K562 (cell line): Measurements from ENCODE around the gene EMD. TPM values are rescaled to one million over a fixed set of nuclear protein-coding genes. Genes with fewer than 3 reads are reported as not detected.
A peak's percentile ranks its signal among the peaks of the same experiment; 100 is the strongest.

Experiments used
- ADNP ChIP-seq: fragments of 200-800 bp; sonication (Bioruptor generic); IDR thresholded peaks from 2 replicates; pipeline ENCODE4 v1.6.1; 2016; ENCODE audit warnings: missing genetic modification characterization, missing compliant biosample characterization
- ARNT ChIP-seq, 2 experiments: fragments of 450-650 bp; IDR thresholded peaks; 2 replicates each; pipeline ENCODE4 v1.6.1; 2016; ENCODE audit warnings: mild to moderate bottlenecking in 1 of 2
- CREB5 ChIP-seq: fragments of 250-450 bp; sonication (Bioruptor Pico); IDR thresholded peaks from 2 replicates; pipeline ENCODE4 v1.5.0; 2020; ENCODE audit warnings: mild to moderate bottlenecking
- GABPB1 ChIP-seq: sonication (generic); formaldehyde crosslinking; IDR thresholded peaks from 2 replicates; pipeline ENCODE4 v1.8.0; 2022; ENCODE audit warnings: mild to moderate bottlenecking, missing genetic modification reagents
- JUN ChIP-seq, 2 experiments: sonication (generic) in 1 of 2; formaldehyde crosslinking in 1 of 2; IDR thresholded peaks; 2 replicates each; pipeline versions ENCODE4 v1.6.1 to v1.8.0; 2012 to 2022; ENCODE audit warnings: borderline replicate concordance in 2 of 2, mild to moderate bottlenecking in 2 of 2, improper control_type of control experiment in 1 of 2, low read depth in 1 of 2, low read length in 1 of 2, missing genetic modification reagents in 1 of 2
- MAFK ChIP-seq: IDR thresholded peaks from 2 replicates; pipeline ENCODE4 v1.6.1; 2011; ENCODE audit warnings: low read length, improper control_type of control experiment
- MCM2 ChIP-seq: fragments of 450-650 bp; IDR thresholded peaks from 2 replicates; pipeline ENCODE4 v1.6.1; 2017; ENCODE audit warnings: low read depth, mild to moderate bottlenecking
- MTA2 ChIP-seq: fragments of 450-650 bp; IDR thresholded peaks from 2 replicates; pipeline ENCODE4 v1.6.1; 2016; ENCODE audit warnings: low read depth
- SIN3B ChIP-seq: fragments of 450-650 bp; IDR thresholded peaks from 2 replicates; pipeline ENCODE4 v1.6.1; 2017; ENCODE audit warnings: low read depth, mild to moderate bottlenecking, moderate library complexity
- SMARCE1 ChIP-seq: fragments of 450-650 bp; IDR thresholded peaks from 2 replicates; pipeline ENCODE4 v1.7.1; 2016; ENCODE audit warnings: mild to moderate bottlenecking
- ZKSCAN3 ChIP-seq: fragments of 250-450 bp; sonication (Bioruptor Pico); IDR thresholded peaks from 2 replicates; pipeline ENCODE4 v1.4.0; 2020
- ZNF408 ChIP-seq: fragments of 250-450 bp; sonication (Bioruptor Pico); IDR thresholded peaks from 2 replicates; pipeline ENCODE4 v1.4.0; 2020; ENCODE audit warnings: low read depth, mild to moderate bottlenecking, moderate library complexity
- polyA plus RNA-seq, 8 experiments: library from polyadenylated mRNA; depleted of rRNA in 4 of 8; stranded (reverse) in 5 of 8; unstranded in 3 of 8; fragments of >200 nt; fragmentation: Nextera tagmentation in 2 of 8; fragmentation: Illumina TruSeq in 1 of 8; extraction: Ambion mirVana in 2 of 8; extraction: Trizol in 1 of 8; gene quantifications; 2 replicates each; pipeline versions ENCODE4 v1.2.1 to v1.2.3, GENCODE V29; 2011 to 2014; ENCODE audit warnings: inconsistent platforms in 1 of 8, missing spikeins in 1 of 8
- total RNA-seq, 7 experiments: library from RNA; depleted of rRNA in 6 of 7; stranded (reverse); fragments of >200 nt in 6 of 7; fragmentation: Illumina TruSeq in 2 of 7; extraction: Trizol in 2 of 7; gene quantifications; 2 replicates each; pipeline versions ENCODE4 v1.2.1 to v1.2.3, GENCODE V29; 2011 to 2021; ENCODE audit warnings: low replicate concordance in 1 of 7
- TF ChIP-seq, protein P1 (sequence below): sonication (generic); formaldehyde crosslinking; IDR thresholded peaks from 2 replicates; pipeline ENCODE4 v1.8.0; 2023; ENCODE audit warnings: missing genetic modification reagents, mild to moderate bottlenecking, borderline replicate concordance
- TF ChIP-seq, protein P2 (sequence below): fragments of 450-650 bp; IDR thresholded peaks from 2 replicates; pipeline ENCODE4 v1.6.1; 2016; ENCODE audit warnings: borderline replicate concordance
- TF ChIP-seq, protein P3 (sequence below): fragments of 250-450 bp; sonication (Bioruptor Pico); IDR thresholded peaks from 2 replicates; pipeline ENCODE4 v1.8.0; 2021; ENCODE audit warnings: mild to moderate bottlenecking, moderate library complexity
- TF ChIP-seq, protein P4 (sequence below): sonication (generic); formaldehyde crosslinking; IDR thresholded peaks from 2 replicates; pipeline ENCODE4 v1.8.0; 2023; ENCODE audit warnings: mild to moderate bottlenecking, missing genetic modification reagents

Gene EMD
- total and polyA plus RNA-seq, 9 of the 15 experiments (the other 6 are each of a cell fraction or from before 2014, with no cell fraction given), result 2.3 to 206 (median 61.9) TPM

GRCh38 chrX:154409222-154409871 lies 30.3 kb downstream of the EMD start, which contains the start of gene DNASE1L1 (continued):
- TF ChIP-seq, protein P1, sequence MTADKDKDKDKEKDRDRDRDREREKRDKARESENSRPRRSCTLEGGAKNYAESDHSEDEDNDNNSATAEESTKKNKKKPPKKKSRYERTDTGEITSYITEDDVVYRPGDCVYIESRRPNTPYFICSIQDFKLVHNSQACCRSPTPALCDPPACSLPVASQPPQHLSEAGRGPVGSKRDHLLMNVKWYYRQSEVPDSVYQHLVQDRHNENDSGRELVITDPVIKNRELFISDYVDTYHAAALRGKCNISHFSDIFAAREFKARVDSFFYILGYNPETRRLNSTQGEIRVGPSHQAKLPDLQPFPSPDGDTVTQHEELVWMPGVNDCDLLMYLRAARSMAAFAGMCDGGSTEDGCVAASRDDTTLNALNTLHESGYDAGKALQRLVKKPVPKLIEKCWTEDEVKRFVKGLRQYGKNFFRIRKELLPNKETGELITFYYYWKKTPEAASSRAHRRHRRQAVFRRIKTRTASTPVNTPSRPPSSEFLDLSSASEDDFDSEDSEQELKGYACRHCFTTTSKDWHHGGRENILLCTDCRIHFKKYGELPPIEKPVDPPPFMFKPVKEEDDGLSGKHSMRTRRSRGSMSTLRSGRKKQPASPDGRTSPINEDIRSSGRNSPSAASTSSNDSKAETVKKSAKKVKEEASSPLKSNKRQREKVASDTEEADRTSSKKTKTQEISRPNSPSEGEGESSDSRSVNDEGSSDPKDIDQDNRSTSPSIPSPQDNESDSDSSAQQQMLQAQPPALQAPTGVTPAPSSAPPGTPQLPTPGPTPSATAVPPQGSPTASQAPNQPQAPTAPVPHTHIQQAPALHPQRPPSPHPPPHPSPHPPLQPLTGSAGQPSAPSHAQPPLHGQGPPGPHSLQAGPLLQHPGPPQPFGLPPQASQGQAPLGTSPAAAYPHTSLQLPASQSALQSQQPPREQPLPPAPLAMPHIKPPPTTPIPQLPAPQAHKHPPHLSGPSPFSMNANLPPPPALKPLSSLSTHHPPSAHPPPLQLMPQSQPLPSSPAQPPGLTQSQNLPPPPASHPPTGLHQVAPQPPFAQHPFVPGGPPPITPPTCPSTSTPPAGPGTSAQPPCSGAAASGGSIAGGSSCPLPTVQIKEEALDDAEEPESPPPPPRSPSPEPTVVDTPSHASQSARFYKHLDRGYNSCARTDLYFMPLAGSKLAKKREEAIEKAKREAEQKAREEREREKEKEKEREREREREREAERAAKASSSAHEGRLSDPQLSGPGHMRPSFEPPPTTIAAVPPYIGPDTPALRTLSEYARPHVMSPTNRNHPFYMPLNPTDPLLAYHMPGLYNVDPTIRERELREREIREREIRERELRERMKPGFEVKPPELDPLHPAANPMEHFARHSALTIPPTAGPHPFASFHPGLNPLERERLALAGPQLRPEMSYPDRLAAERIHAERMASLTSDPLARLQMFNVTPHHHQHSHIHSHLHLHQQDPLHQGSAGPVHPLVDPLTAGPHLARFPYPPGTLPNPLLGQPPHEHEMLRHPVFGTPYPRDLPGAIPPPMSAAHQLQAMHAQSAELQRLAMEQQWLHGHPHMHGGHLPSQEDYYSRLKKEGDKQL (CRISPR knock-in tag), result no peak
- no peak for TF ChIP-seq SIN3B
- TF ChIP-seq, protein P2, sequence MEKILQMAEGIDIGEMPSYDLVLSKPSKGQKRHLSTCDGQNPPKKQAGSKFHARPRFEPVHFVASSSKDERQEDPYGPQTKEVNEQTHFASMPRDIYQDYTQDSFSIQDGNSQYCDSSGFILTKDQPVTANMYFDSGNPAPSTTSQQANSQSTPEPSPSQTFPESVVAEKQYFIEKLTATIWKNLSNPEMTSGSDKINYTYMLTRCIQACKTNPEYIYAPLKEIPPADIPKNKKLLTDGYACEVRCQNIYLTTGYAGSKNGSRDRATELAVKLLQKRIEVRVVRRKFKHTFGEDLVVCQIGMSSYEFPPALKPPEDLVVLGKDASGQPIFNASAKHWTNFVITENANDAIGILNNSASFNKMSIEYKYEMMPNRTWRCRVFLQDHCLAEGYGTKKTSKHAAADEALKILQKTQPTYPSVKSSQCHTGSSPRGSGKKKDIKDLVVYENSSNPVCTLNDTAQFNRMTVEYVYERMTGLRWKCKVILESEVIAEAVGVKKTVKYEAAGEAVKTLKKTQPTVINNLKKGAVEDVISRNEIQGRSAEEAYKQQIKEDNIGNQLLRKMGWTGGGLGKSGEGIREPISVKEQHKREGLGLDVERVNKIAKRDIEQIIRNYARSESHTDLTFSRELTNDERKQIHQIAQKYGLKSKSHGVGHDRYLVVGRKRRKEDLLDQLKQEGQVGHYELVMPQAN, result no peak
- no peak for TF ChIP-seq MCM2
- no peak for TF ChIP-seq ARNT (IDR thresholded peaks at IDR 0.05)
- no peak for TF ChIP-seq CREB5 (CRISPR knock-in tag)
- TF ChIP-seq MAFK, result no peak
- TF ChIP-seq, protein P3, sequence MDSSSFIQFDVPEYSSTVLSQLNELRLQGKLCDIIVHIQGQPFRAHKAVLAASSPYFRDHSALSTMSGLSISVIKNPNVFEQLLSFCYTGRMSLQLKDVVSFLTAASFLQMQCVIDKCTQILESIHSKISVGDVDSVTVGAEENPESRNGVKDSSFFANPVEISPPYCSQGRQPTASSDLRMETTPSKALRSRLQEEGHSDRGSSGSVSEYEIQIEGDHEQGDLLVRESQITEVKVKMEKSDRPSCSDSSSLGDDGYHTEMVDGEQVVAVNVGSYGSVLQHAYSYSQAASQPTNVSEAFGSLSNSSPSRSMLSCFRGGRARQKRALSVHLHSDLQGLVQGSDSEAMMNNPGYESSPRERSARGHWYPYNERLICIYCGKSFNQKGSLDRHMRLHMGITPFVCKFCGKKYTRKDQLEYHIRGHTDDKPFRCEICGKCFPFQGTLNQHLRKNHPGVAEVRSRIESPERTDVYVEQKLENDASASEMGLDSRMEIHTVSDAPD, result no peak
- no peak for TF ChIP-seq ADNP (tag)
- no peak for TF ChIP-seq MTA2
- TF ChIP-seq JUN (IDR thresholded peaks at IDR 0.05; ENCODE audit: borderline replicate concordance, low read depth, low read length), result peak; percentile 80
- TF ChIP-seq JUN (CRISPR knock-in tag; IDR thresholded peaks at IDR 0.05; ENCODE audit: borderline replicate concordance), result no peak
- TF ChIP-seq, protein P4, sequence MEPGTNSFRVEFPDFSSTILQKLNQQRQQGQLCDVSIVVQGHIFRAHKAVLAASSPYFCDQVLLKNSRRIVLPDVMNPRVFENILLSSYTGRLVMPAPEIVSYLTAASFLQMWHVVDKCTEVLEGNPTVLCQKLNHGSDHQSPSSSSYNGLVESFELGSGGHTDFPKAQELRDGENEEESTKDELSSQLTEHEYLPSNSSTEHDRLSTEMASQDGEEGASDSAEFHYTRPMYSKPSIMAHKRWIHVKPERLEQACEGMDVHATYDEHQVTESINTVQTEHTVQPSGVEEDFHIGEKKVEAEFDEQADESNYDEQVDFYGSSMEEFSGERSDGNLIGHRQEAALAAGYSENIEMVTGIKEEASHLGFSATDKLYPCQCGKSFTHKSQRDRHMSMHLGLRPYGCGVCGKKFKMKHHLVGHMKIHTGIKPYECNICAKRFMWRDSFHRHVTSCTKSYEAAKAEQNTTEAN (CRISPR knock-in tag), result no peak
- 0 out of 2 replicates have a peak, but pooled peaks have one; percentile 3 for TF ChIP-seq GABPB1 (CRISPR knock-in tag)
- TF ChIP-seq ZNF408 (CRISPR knock-in tag), result no peak
- TF ChIP-seq ZKSCAN3 (CRISPR knock-in tag), result no peak
- peak; percentile 60; the same call in 1 of the 2 replicates for TF ChIP-seq SMARCE1
